GM18870 (cell line): Measurements from ENCODE around the gene ALG3.

Experiments used
- ATAC-seq: cut with Tn5 transposase; IDR thresholded peaks from one replicate; pipeline ENCODE4 v1.9.1; 2021; ENCODE audit warnings: moderate library complexity; ENCODE audit not compliant: unreplicated experiment

Gene ALG3

DNA sequence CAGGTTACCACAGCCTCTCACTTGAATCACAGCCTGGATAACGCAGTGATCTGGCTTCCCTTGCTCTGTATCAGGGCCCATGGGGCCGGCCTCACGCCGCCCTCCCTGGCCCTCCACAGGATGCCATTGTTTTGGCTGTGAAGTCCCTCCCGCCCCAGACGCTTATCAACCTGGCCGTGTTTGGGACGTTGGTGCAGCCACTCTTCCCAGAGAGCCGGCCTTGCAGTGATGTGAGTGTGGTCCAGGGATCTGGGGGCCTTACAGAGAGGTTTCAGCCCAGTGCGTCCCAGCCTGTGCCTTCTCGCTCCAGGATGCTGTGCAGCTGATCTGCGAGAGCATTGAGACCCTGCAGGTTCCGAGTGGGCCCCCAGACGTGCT is 12.7 kb downstream of the ALG3 start:
- ATAC-seq: no peak

DNA sequence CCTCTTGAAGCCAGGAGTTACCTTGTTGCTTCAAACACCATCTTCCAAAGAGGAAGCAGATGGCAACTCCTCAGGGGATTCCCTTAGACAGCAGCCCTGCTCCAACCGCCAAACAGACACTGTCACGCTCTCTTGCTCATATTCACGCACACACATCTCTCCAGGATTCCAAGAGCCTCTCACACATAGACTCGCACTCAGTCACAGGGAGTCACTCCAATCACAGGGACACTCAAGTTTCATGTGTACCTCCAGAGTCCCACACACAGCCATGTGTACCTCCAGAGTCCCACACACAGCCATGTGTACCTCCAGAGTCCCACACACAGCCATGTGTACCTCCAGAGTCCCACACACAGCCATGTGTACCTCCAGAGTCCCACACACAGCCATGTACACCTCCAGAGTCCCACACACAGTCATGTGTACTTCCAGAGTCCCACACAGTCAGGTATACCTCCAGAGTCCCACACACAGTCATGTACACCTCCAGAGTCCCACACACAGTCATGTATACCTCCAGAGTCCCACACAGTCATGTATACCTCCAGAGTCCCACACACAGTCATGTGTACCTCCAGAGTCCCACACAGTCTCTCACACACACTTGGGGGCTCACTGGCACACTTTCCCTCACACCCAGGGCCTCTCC is 13.3 kb downstream of the ALG3 start:
- ATAC-seq: no peak

DNA sequence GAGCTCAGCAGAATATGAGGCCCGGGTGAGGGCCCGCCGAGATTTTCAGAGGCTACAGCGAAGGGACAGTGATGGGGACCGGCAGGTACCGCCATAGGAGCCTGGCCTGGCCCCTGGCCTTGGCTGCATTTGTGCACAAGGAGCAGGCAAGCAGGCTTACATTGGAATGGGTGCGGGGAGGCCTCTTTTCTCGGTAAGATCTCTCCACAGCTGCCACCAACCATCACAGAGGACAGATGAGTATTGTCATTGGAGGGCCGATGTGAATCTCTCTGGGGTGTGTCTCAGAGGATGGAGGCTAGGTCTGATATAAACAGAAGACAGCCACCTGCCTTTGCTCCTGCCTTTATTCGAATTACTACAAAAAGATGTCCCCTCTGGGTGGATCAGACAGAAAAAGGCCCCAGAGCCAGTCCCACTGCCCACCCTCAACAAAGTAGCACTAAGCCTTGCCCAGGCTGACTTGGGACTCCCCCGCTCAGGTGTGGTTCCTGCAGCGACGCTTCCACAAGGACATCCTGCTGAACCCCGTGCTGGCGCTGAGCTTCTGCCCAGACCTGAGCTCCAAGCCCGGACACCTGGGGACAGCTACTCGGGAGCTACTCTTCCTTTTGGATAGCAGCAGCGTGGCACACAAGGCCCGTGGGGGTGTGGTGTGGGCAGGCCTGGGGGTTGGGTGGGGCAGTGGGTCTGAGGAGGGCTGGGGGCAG is 13.9 kb downstream of the ALG3 start:
- ATAC-seq: no peak

GRCh38 chr3:184234224-184234623 is 14.5 kb downstream of the ALG3 start:
- ATAC-seq: no peak

- no peak for ATAC-seq
These were observed 15.5 kb downstream of the ALG3 start for GRCh38 chr3:184233127-184233843.

- ATAC-seq: no peak
These were observed 17.1 kb downstream of the ALG3 start for GRCh38 chr3:184231671-184232070.

GRCh38 chr3:184230603-184231528 is 17.9 kb downstream of the ALG3 start:
- no peak for ATAC-seq

GRCh38 chr3:184230081-184230602 is 18.6 kb downstream of the ALG3 start:
- ATAC-seq: no peak

- no peak for ATAC-seq
These were observed 19.2 kb downstream of the ALG3 start, which contains the start of gene VWA5B2 for GRCh38 chr3:184229394-184230080. Gene VWA5B2 (plus strand): TSS chr3:184229585. CDS start chr3:184230529, 944 bp downstream.

GRCh38 chr3:184228376-184229137 is 20.2 kb downstream of the ALG3 start:
- no peak for ATAC-seq

- ATAC-seq: no peak
These were observed 21.3 kb downstream of the ALG3 start for GRCh38 chr3:184227481-184227935.

DNA sequence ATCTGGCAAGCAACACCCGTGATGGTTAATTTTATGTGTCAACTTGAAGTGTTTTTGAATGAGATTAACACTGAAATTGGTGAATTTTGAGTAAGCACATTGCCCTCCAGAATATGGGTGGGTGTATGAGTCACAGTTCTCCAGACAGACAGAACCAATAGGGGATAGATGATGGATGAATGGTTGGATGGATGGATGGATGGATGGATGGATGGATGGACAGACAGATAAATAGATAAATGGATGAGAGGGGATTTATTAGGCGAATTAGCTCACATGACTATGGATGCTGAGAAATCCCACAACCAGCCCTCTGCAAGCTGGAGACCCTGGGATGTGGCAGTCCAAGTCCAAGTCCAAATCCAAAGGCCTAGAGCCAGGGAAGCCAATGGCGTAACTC is 24.8 kb downstream of the ALG3 start:
- no peak for ATAC-seq

- ATAC-seq: no peak
These were observed 26.2 kb downstream of the ALG3 start for GRCh38 chr3:184222521-184222920.

- ATAC-seq: no peak
These were observed 29.9 kb downstream of the ALG3 start for GRCh38 chr3:184218814-184219213.

GRCh38 chr3:184211718-184212117 is 37.0 kb downstream of the ALG3 start:
- no peak for ATAC-seq

DNA sequence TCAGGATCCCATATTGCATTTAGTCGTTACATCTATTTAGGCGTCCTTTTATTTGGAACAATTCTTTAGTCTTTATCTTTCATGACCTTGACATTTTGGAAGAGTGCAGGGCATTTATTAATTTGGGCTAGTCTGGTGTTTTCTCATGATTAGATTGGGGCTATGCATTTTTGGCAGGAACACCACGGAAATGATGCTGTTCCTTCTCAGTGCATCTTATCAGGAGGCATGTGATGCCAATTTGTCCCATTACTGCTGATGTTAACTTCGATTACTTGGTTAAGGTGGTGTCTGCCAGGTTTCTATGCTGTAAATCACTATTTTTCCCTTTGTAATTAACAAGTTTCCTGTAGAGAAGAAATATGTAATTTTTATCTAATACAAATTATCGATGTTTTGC is 37.5 kb downstream of the ALG3 start:
- no peak for ATAC-seq

GRCh38 chr3:184209146-184209923 is 39.4 kb downstream of the ALG3 start:
- no peak for ATAC-seq

- ATAC-seq: no peak
These were observed 45.2 kb downstream of the ALG3 start for GRCh38 chr3:184203526-184203925.
